ENCODE data around the gene SLC28A3.

- no peak for TF ChIP-seq EZH2 (IDR thresholded peaks at IDR 0.05; ENCODE audit: low read depth)
- no peak for TF ChIP-seq CTCF (conservative IDR thresholded peaks at IDR 0.05)
These were observed 76.1 kb downstream of the SLC28A3 start for GRCh38 chr9:84264307-84265029.
